Large intestine (tissue), 12 donors: Measurements from ENCODE around the gene TP53TG3E. TPM values are rescaled to one million over a fixed set of nuclear protein-coding genes. Genes with fewer than 3 reads are reported as not detected.
"Not testable (repeated sequence)": the region's sequence is repeated elsewhere in the genome, so short reads cannot be mapped to it uniquely, and the experiment has no call there.

Experiments used
- DNase-seq, 2 donors: peaks; one replicate each; pipeline versions ENCODE4 v3.0.0 to v3.0.0-alpha.2; 2013
- H3K27ac ChIP-seq: one replicate; pipeline ENCODE4 v1.5.1; 2013; ENCODE audit warnings: low read length
- H3K27me3 ChIP-seq: 2 replicates; pipeline ENCODE4 v1.6.1; 2013; ENCODE audit warnings: low read length; ENCODE audit not compliant: control insufficient read depth, insufficient read depth
- H3K36me3 ChIP-seq: 2 replicates; pipeline ENCODE4 v1.6.1; 2013; ENCODE audit warnings: low read length; ENCODE audit not compliant: control insufficient read depth, insufficient read depth
- H3K4me1 ChIP-seq: one replicate; pipeline ENCODE4 v1.6.1; 2013; ENCODE audit warnings: low read length; ENCODE audit not compliant: control insufficient read depth, insufficient read depth
- H3K4me3 ChIP-seq: one replicate; pipeline ENCODE4 v1.5.1; 2013; ENCODE audit warnings: low read length
- H3K9me3 ChIP-seq: one replicate; pipeline ENCODE4 v1.6.1; 2013; ENCODE audit warnings: mild to moderate bottlenecking, low read depth, low read length, moderate library complexity; ENCODE audit not compliant: control insufficient read depth
- WGBS: methylation state at CpG from one replicate; pipeline ENCODE4 v1.1.5; 2013; ENCODE audit warnings: low lambda C conversion rate; ENCODE audit not compliant: insufficient coverage; 5-methylcytosine and 5-hydroxymethylcytosine counted together
- long read RNA-seq, 11 donors: transcript quantifications; one replicate each; lab custom pipeline, GENCODE V29; 2026
- polyA plus RNA-seq: library from polyadenylated mRNA; unstranded; fragments of 120-200 nt; gene quantifications from one replicate; pipeline ENCODE4 v1.2.1, GENCODE V29; 2013

TP53TG3E gene, protein sequence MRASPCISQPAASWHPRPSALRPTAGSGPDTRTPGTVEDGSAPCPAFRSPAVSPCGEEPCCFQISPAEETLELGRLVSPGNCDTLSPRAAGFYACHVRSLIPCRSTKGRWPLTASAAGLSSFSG
- not detected for polyA plus RNA-seq
- long read RNA-seq, donor 1 = 0 reads
- long read RNA-seq, donor 2 = 0 reads
- long read RNA-seq, donor 3 = 0 reads
- long read RNA-seq, donor 4 = 0 reads
- long read RNA-seq, donor 5 = 0 reads
- long read RNA-seq, donor 6 = 0 reads
- long read RNA-seq, donor 7 = 0 reads
- long read RNA-seq, donor 8 = 0 reads
- long read RNA-seq, donor 9 = 0 reads
- long read RNA-seq, donor 10 = 0 reads
- long read RNA-seq, donor 11 = 0 reads

DNA sequence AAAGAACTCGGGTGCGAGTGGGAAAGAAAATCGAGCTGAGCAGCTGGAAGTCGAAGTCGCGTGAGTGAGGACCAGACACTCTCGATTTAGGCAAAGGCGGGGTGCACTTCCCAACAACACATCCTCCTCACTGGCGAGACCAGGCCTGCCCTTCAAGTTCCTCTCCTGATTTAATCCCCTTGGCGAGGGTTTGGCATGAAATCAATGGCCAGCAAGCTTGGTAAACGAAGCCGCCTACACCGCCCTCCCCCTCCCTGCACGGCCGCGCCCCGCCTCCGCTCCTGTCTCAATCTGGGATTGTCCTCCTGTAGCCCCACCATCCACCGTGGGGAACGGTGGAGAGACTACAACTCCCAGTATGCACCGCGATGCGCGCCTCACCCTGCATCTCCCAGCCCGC is at the start of gene TP53TG3E:
Gene TP53TG3E (plus strand): TSS at position 301 of the 400 bp plus-strand sequence. CDS start 68 bp downstream, at position 369.
- not testable (repeated sequence) for H3K36me3 ChIP-seq, H3K27me3 ChIP-seq, H3K4me1 ChIP-seq, H3K9me3 ChIP-seq, H3K27ac ChIP-seq, DNase-seq, H3K4me3 ChIP-seq
- WGBS = no CpG with 5 or more reads among the region's 25 CpGs

DNA sequence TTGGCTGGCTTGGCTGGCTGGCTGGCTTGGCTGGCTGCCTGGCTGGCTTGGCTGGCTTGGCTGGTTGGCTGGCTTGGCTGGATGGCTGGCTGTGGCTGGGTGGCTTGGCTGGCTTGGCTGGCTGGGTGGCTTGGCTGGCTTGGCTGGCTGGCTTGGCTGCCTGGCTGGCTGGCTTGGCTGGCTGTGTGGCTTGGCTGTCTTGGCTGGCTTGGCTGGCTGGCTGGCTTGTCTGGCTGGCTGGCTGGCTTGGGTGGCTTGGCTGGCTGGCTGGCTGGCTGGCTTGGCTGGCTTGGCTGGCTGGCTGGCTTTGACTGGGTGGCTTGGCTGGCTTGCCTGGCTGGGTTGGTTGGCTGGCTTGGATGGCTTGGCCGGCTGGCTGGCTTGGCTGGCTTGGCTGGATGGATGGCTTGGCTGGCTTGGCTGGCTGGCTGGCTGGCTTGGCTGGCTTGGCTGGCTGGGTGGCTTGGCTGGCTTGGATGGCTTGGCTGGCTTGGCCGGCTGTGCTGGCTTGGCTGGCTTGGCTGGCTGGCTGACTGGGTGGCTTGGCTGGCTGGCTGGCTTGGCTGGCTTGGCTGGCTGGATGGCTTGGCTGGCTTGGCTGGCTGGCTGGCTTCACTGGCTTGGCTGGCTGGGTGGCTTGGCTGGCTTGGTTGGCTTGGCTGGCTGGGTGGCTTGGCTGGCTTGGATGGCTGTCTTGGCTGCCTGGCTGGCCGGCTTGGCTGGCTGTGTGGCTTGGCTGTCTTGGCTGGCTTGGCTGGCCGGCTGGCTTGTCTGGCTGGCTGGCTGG is 32.3 kb downstream of the TP53TG3E start:
- not testable (repeated sequence) for H3K36me3 ChIP-seq, H3K4me3 ChIP-seq, H3K4me1 ChIP-seq, H3K27me3 ChIP-seq, H3K27ac ChIP-seq
- DNase-seq = peak in 1 of 2 donors; percentile 1
- peaks cover 31% of the 10 kb centered on the region for H3K9me3 ChIP-seq
- WGBS = no CpG with 5 or more reads among the region's 4 CpGs

DNA sequence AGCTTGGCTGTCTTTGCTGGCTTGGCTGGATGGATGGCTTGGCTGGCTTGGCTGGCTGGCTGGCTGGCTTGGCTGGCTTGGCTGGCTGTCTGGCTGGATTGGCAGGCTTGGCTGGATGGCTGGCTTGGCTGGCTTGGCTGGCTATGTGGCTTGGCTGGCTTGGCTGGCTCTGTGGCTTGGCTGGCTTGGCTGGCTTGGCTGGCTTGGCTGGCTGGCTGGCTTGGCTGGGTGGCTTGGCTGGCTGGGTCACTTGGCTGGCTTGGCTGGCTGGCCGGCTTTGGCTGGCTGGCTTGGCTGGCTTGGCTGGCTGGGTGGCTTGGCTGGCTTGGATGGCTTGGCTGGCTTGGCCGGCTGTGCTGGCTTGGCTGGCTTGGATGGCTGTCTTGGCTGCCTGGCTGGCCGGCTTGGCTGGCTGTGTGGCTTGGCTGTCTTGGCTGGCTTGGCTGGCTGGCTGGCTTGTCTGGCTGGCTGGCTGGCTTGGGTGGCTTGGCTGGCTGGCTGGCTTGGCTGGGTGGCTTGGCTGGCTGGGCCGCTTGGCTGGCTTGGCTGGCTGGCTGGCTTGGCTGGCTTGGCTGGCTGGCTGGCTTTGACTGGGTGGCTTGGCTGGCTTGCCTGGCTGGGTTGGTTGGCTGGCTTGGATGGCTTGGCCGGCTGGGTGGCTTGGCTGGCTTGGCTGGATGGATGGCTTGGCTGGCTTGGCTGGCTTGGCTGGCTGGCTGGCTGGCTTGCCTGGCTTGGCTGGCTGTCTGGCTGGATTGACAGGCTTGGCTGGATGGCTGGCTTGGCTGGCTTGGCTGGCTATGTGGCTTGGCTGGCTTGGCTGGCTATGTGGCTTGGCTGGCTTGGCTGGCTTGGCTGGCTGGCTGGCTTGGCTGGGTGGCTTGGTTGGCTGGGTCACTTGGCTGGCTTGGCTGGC is 33.8 kb downstream of the TP53TG3E start:
- H3K9me3 ChIP-seq = peaks cover 31% of the 10 kb centered on the region
- not testable (repeated sequence) for H3K4me1 ChIP-seq, DNase-seq, H3K36me3 ChIP-seq, H3K27me3 ChIP-seq, H3K27ac ChIP-seq, H3K4me3 ChIP-seq
- no CpG with 5 or more reads among the region's 5 CpGs for WGBS

DNA sequence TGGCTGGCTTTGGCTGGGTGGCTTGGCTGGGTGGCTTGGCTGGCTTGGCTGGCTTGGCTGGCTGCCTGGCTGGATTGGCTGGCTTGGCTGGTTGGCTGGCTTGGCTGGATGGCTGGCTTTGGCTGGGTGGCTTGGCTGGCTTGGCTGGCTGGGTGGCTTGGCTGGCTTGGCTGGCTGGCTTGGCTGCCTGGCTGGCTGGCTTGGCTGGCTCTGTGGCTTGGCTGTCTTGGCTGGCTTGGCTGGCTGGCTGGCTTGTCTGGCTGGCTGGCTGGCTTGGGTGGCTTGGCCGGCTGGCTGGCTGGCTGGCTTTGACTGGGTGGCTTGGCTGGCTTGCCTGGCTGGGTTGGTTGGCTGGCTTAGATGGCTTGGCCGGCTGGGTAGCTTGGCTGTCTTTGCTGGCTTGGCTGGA is 34.4 kb downstream of the TP53TG3E start:
- no CpG with 5 or more reads among the region's 2 CpGs for WGBS
- H3K27me3 ChIP-seq, H3K4me3 ChIP-seq, H3K27ac ChIP-seq, H3K4me1 ChIP-seq, DNase-seq, H3K36me3 ChIP-seq: not testable (repeated sequence)
- H3K9me3 ChIP-seq = peaks cover 31% of the 10 kb centered on the region

DNA sequence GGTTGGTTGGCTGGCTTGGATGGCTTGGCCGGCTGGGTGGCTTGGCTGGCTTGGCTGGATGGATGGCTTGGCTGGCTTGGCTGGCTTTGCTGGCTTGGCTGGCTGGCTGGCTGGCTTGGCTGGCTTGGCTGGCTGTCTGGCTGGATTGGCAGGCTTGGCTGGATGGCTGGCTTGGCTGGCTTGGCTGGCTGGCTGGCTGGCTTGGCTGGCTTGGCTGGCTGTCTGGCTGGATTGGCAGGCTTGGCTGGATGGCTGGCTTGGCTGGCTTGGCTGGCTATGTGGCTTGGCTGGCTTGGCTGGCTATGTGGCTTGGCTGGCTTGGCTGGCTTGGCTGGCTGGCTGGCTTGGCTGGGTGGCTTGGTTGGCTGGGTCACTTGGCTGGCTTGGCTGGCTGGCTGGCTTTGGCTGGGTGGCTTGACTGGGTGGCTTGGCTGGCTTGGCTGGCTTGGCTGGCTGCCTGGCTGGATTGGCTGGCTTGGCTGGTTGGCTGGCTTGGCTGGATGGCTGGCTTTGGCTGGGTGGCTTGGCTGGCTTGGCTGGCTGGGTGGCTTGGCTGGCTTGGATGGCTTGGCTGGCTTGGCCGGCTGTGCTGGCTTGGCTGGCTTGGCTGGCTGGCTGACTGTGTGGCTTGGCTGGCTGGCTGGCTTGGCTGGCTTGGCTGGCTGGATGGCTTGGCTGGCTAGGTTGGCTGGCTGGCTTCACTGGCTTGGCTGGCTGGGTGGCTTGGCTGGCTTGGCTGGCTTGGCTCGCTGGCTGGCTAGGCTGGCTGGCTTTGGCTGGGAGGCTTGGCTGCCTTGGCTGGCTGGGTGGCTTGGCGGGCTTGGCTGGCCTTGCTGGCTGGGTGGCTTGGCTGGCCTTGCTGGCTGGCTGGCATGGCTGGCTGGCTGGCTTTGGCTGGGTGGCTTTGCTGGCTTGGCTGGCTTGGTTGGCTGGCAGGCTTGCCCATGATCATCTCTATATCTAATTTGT is 35.3 kb downstream of the TP53TG3E start:
- H3K4me1 ChIP-seq, H3K4me3 ChIP-seq, H3K27ac ChIP-seq, H3K36me3 ChIP-seq, H3K27me3 ChIP-seq: not testable (repeated sequence)
- WGBS = 78% methylated on average over 1 of the region's 4 CpGs
- peak in 1 of 2 donors; percentile 2 for DNase-seq
- H3K9me3 ChIP-seq = peaks cover 31% of the 10 kb centered on the region

Other genes starting within 250 kb of the TP53TG3E start
- not detected for gene TP53TG3C, start 110.1 kb upstream of the TP53TG3E start, polyA plus RNA-seq
- not detected for gene TP53TG3B, start 56.5 kb downstream of the TP53TG3E start, polyA plus RNA-seq
- not detected for gene TP53TG3F, start 155.3 kb downstream of the TP53TG3E start, polyA plus RNA-seq